ENCODE data around the gene SPRTN.
A peak's percentile ranks its signal among the peaks of the same experiment; 100 is the strongest.
"Not testable (repeated sequence)": the region's sequence is repeated elsewhere in the genome, so short reads cannot be mapped to it uniquely, and the experiment has no call there.

The SPRTN gene

GRCh38 chr1:231337472-231338269 is 422 bp upstream of the SPRTN start, which contains the start of gene EXOC8:
TSS of gene EXOC8 (minus strand) at chr1:231337852. CDS start at chr1:231337745, 107 bp downstream.
- Histone ChIP-seq H3K36me3 (peaks cover 0 to 6% (median 5%) of the 10 kb centered on the region in 3 donors), H3K27me3 (no peaks in the 10 kb centered on the region), H3K27ac (peak within 1 kb of the TSS; percentile 79 to 89), H3K9me3 (no peaks in the 10 kb centered on the region), H3K4me1 (peaks cover 5 to 56% (median 41%) of the 10 kb centered on the region in 4 donors), H3K4me3 (peak within 1 kb of the TSS; percentile 93 to 97)
- TF ChIP-seq, protein P1, sequence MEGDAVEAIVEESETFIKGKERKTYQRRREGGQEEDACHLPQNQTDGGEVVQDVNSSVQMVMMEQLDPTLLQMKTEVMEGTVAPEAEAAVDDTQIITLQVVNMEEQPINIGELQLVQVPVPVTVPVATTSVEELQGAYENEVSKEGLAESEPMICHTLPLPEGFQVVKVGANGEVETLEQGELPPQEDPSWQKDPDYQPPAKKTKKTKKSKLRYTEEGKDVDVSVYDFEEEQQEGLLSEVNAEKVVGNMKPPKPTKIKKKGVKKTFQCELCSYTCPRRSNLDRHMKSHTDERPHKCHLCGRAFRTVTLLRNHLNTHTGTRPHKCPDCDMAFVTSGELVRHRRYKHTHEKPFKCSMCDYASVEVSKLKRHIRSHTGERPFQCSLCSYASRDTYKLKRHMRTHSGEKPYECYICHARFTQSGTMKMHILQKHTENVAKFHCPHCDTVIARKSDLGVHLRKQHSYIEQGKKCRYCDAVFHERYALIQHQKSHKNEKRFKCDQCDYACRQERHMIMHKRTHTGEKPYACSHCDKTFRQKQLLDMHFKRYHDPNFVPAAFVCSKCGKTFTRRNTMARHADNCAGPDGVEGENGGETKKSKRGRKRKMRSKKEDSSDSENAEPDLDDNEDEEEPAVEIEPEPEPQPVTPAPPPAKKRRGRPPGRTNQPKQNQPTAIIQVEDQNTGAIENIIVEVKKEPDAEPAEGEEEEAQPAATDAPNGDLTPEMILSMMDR (IDR thresholded peaks at IDR 0.05), result no peak
- DNase-seq, result peak; percentile 92 to 98
- intact Hi-C loops (cut with DNase I; ENCODE audit: low total_unique reads), result loop anchor here (5.0 kb wide), 1 partner anchor 195 kb away; no protein-coding TSS in a partner anchor

GRCh38 chr1:231340328-231341013 is 2.4 kb downstream of the SPRTN start:
- Histone ChIP-seq H3K9me3 (no peaks in the 10 kb centered on the region), H3K4me1 (peaks cover 5 to 35% (median 23%) of the 10 kb centered on the region in 4 donors), H3K36me3 (peaks cover 0 to 13% (median 5%) of the 10 kb centered on the region in 3 donors), H3K27me3 (no peaks in the 10 kb centered on the region), H3K27ac (no peak overlapping the region), H3K4me3 (no peak overlapping the region)
- intact Hi-C loops (cut with DNase I; ENCODE audit: low total_unique reads), result no loop called here
- DNase-seq, result no peak
- TF ChIP-seq, protein P1 (IDR thresholded peaks at IDR 0.05), result no peak

GRCh38 chr1:231347961-231348360 is 9.9 kb downstream of the SPRTN start:
- intact Hi-C loops (cut with DNase I; ENCODE audit: low total_unique reads), result no loop called here
- H3K27ac ChIP-seq, result no peak overlapping the region
- H3K4me3 ChIP-seq, result no peak overlapping the region
- no peaks in the 10 kb centered on the region for H3K27me3 ChIP-seq
- TF ChIP-seq, protein P1 (IDR thresholded peaks at IDR 0.05), result no peak
- no peaks in the 10 kb centered on the region for H3K9me3 ChIP-seq
- H3K36me3 ChIP-seq, result peaks cover 25 to 51% (median 33%) of the 10 kb centered on the region in 3 donors
- H3K4me1 ChIP-seq, result no peaks in the 10 kb centered on the region
- no peak for DNase-seq

GRCh38 chr1:231348442-231348841 is 10.3 kb downstream of the SPRTN start:
- peaks cover 23 to 55% (median 37%) of the 10 kb centered on the region in 3 donors for H3K36me3 ChIP-seq
- H3K9me3 ChIP-seq, result no peaks in the 10 kb centered on the region
- H3K27ac ChIP-seq, result no peak overlapping the region
- intact Hi-C loops (cut with DNase I; ENCODE audit: low total_unique reads), result no loop called here
- no peaks in the 10 kb centered on the region for H3K4me1 ChIP-seq
- H3K27me3 ChIP-seq, result no peaks in the 10 kb centered on the region
- TF ChIP-seq, protein P1 (IDR thresholded peaks at IDR 0.05), result no peak
- no peak for DNase-seq
- H3K4me3 ChIP-seq, result no peak overlapping the region

DNA sequence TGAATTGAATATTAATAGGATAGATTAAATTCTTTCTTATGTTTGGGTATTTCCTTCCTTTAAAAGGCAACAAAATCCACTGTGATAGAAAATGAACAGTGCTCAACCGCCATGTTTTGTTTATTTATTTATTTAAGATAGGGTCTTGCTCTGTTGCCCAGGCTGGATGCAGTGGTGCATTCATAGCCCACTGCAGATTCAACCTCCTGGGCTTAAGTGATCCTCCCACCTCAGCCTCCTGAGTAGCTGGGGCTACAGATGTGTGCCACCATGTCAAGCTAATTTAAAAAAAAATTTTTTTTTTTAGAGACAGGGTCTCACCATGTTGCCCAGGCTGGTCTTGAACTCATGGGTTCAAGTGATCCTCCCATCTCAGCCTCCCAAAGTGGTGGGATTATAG is 10.8 kb downstream of the SPRTN start:
- H3K9me3 ChIP-seq; DNase-seq; intact Hi-C loops (cut with DNase I; ENCODE audit: low total_unique reads); H3K27me3 ChIP-seq; H3K27ac ChIP-seq; H3K4me3 ChIP-seq; H3K4me1 ChIP-seq: not testable (repeated sequence)
- H3K36me3 ChIP-seq, result peaks cover 24 to 55% (median 37%) of the 10 kb centered on the region in 3 donors

DNA sequence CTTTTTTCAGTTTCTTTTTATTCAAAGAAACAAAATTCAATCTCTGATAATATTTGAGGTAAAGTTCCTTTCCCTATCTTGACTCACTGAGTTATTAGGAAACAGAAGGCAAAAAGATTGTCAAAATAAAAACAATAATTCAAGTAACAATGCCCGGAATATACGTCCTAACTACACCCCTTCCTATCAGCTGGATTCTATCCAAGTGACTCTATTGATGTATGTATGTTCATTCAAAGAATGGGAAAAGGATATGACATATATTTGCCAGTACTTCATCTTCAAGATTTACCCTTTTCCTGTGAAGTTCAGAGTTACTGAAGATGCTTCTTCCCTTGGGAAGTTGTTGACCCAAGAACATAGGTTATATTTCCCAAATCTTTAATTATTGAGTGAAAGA is 13.7 kb downstream of the SPRTN start:
- no peak for DNase-seq
- H3K27me3 ChIP-seq, result no peaks in the 10 kb centered on the region
- H3K36me3 ChIP-seq, result peaks cover 24 to 52% (median 37%) of the 10 kb centered on the region in 3 donors
- intact Hi-C loops (cut with DNase I; ENCODE audit: low total_unique reads), result no loop called here
- H3K27ac ChIP-seq, result no peak overlapping the region
- TF ChIP-seq, protein P1 (IDR thresholded peaks at IDR 0.05), result no peak
- no peaks in the 10 kb centered on the region for H3K4me1 ChIP-seq
- no peaks in the 10 kb centered on the region for H3K9me3 ChIP-seq
- H3K4me3 ChIP-seq, result no peak overlapping the region
